Testis (tissue), 3 donors: ENCODE data around the gene SLC15A1. TPM values are rescaled to one million over a fixed set of nuclear protein-coding genes. Genes with fewer than 3 reads are reported as not detected.

Experiments
- DNase-seq: peaks from one replicate; pipeline ENCODE4 v3.0.0-alpha.2; 2019
- H3K27ac ChIP-seq, 2 donors: fragments of 200-600 bp; sonication (generic); one replicate each; pipeline ENCODE4 v1.5.1; 2019
- H3K27me3 ChIP-seq: fragments of 200-600 bp; sonication (generic); one replicate; pipeline ENCODE4 v1.5.1; 2019
- H3K36me3 ChIP-seq: fragments of 200-600 bp; sonication (generic); one replicate; pipeline ENCODE4 v1.5.1; 2017; ENCODE audit warnings: low read depth; ENCODE audit errors: missing control alignments
- H3K4me1 ChIP-seq: fragments of 200-600 bp; sonication (generic); one replicate; pipeline ENCODE4 v1.5.1; 2019
- H3K4me3 ChIP-seq, 2 donors: fragments of 200-600 bp; sonication (generic); one replicate each; pipeline ENCODE4 v1.5.1; 2017 to 2019
- H3K9me3 ChIP-seq: fragments of 200-600 bp; sonication (generic); one replicate; pipeline ENCODE4 v1.5.1; 2017
- CTCF ChIP-seq, 3 experiments: fragments of 450-650 bp in 2 of 3; fragments of 200-600 bp in 1 of 3; sonication (generic) in 1 of 3; IDR thresholded peaks; one replicate each; pipeline ENCODE4 v1.5.1; 2016 to 2019; ENCODE audit warnings: antibody characterized with exemption in 3 of 3, mild to moderate bottlenecking in 2 of 3, moderate library complexity in 1 of 3
- POLR2A ChIP-seq: fragments of 450-650 bp; IDR thresholded peaks from one replicate; pipeline ENCODE4 v1.6.1; 2017; ENCODE audit warnings: antibody characterized with exemption, mild to moderate bottlenecking, moderate library complexity
- WGBS, 2 donors: methylation state at CpG; one replicate each; pipeline ENCODE4 v1.1.5; 2018; 5-methylcytosine and 5-hydroxymethylcytosine counted together
- intact Hi-C: fragments of 100-400 bp; cut with DNase I; formaldehyde crosslinking; loops from one replicate; pipeline ENCODE4 v1.15.1; 2023; ENCODE audit warnings: low total_unique reads
- polyA plus RNA-seq: library from polyadenylated mRNA; stranded (reverse); fragments of 350-450 nt; fragmentation: Illumina TruSeq; extraction: RNeasy Lipid Tissue Mini Kit (QIAGEN cat#74804); gene quantifications from one replicate; pipeline ENCODE4 v1.2.3, GENCODE V29; 2014; ENCODE audit warnings: low read depth, low replicate concordance; ENCODE audit not compliant: insufficient read depth
- total RNA-seq, 2 donors: library from RNA; depleted of rRNA; stranded (reverse); fragments of >200 nt; gene quantifications; one replicate each; pipeline ENCODE4 v1.2.3, GENCODE V29; 2016

The SLC15A1 gene
- total and polyA plus RNA-seq, 3 donors from 2014 or later = 0.37 to 0.71 (median 0.47) TPM

DNA sequence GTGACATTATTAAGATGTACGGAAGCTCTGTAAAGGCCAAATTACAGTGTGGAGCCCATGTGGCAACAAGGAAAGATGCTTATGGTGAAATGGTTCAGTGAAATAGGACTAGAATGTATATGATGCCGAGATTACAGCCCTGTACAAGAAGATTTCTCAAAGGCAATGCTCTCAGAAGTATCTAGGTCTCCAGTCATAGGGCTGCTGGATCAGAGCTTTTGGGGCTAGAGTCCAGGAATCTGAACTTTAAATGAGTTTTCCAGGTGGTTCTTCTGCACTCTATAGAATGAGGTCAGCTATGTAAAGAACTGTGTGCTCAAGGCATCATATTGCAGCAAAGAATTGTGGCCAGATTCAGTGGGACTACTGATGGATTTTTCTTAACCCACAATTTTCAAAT is 100.2 kb downstream of the SLC15A1 start:
- H3K9me3 ChIP-seq = no peaks in the 10 kb centered on the region
- no peaks in the 10 kb centered on the region for H3K4me1 ChIP-seq
- no peak overlapping the region for H3K4me3 ChIP-seq
- intact Hi-C loops = loop anchor here (10.0 kb wide), 1 partner anchor 67 kb away; no protein-coding TSS in a partner anchor
- no peak for DNase-seq
- no peak for TF ChIP-seq CTCF (IDR thresholded peaks at IDR 0.05)
- TF ChIP-seq POLR2A = no peak
- WGBS, 2 donors = 68 to 76% methylated on average over 2 of the region's 2 CpGs
- H3K27ac ChIP-seq = no peak overlapping the region
- no peaks in the 10 kb centered on the region for H3K36me3 ChIP-seq
- no peaks in the 10 kb centered on the region for H3K27me3 ChIP-seq

GRCh38 chr13:98651744-98652143 is 100.7 kb downstream of the SLC15A1 start:
- Histone ChIP-seq H3K4me3 (no peak overlapping the region), H3K27ac (no peak overlapping the region), H3K36me3 (no peaks in the 10 kb centered on the region), H3K9me3 (no peaks in the 10 kb centered on the region), H3K27me3 (no peaks in the 10 kb centered on the region), H3K4me1 (no peaks in the 10 kb centered on the region)
- 68 to 82% methylated on average over 6 of the region's 6 CpGs for WGBS, 2 donors
- no peak for DNase-seq
- intact Hi-C loops = loop anchor here (10.0 kb wide), 1 partner anchor 67 kb away; no protein-coding TSS in a partner anchor
- TF ChIP-seq CTCF (IDR thresholded peaks at IDR 0.05) (no peak), POLR2A (no peak)

GRCh38 chr13:98650396-98651107 is 101.9 kb downstream of the SLC15A1 start:
- H3K36me3 ChIP-seq = no peaks in the 10 kb centered on the region
- no peak for TF ChIP-seq CTCF (IDR thresholded peaks at IDR 0.05)
- no peak for TF ChIP-seq POLR2A
- no peaks in the 10 kb centered on the region for H3K27me3 ChIP-seq
- no peak overlapping the region for H3K4me3 ChIP-seq
- no peak overlapping the region for H3K27ac ChIP-seq
- no peaks in the 10 kb centered on the region for H3K4me1 ChIP-seq
- intact Hi-C loops = loop anchor here (10.0 kb wide), 1 partner anchor 66 kb away; no protein-coding TSS in a partner anchor
- WGBS, 2 donors = 82 to 94% methylated on average over 12 of the region's 12 CpGs
- no peaks in the 10 kb centered on the region for H3K9me3 ChIP-seq
- DNase-seq = no peak

- no peaks in the 10 kb centered on the region for H3K9me3 ChIP-seq
These were observed 102.6 kb downstream of the SLC15A1 start for GRCh38 chr13:98649861-98650260.

More at GRCh38 chr13:98649861-98650260, 102.6 kb downstream of the SLC15A1 start:
- Histone ChIP-seq H3K27ac (no peak overlapping the region), H3K36me3 (no peaks in the 10 kb centered on the region), H3K4me1 (no peaks in the 10 kb centered on the region), H3K27me3 (no peaks in the 10 kb centered on the region), H3K4me3 (no peak overlapping the region)
- intact Hi-C loops = loop anchor here (10.0 kb wide), 1 partner anchor 65 kb away; no protein-coding TSS in a partner anchor
- DNase-seq = no peak
- 81 to 86% methylated on average over 7 of the region's 7 CpGs for WGBS, 2 donors
- TF ChIP-seq CTCF (IDR thresholded peaks at IDR 0.05) (no peak), POLR2A (no peak)
